Measurements from ENCODE around the gene PTPMT1. TPM values are rescaled to one million over a fixed set of nuclear protein-coding genes. Genes with fewer than 3 reads are reported as not detected.

The PTPMT1 gene
- total and polyA plus RNA-seq, 2 experiments from 2014 or later, result 78.4 to 90.2 TPM

DNA sequence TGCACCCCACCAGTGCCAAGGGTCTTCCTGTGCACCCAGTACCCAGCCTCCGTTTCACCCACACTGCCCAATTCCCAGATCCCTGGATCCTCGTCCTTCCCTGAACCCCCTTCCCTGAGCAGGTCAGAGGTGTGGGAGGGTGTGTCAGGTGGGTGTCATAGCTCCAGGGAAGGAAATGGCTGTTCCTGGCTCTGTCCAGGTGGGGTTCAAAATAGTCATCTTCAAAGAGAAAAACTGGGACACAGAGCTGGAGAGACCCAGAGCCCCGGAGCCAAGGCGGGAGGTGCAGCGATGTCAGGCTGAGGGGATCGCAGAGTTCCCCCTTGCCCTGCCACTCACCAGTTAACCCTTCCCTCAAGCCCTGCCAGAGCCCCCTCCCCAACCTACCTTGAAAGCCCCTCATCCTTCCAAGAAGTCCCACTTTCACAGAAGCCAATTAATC, 28.1 kb downstream of the PTPMT1 start:
- Histone ChIP-seq H3K27ac (no peak overlapping the region), H3F3A (ENCODE audit: insufficient read depth) (no peaks in the 10 kb centered on the region), H3K9me3 (ENCODE audit: low read depth) (no peaks in the 10 kb centered on the region), H3K4me3 (peak overlapping the region; percentile 55; the same call in 1 of the 2 replicates), H4K20me1 (ENCODE audit: insufficient read depth) (no peaks in the 10 kb centered on the region), H3K79me2 (ENCODE audit: insufficient read depth) (no peaks in the 10 kb centered on the region), H3K4me1 (ENCODE audit: insufficient read depth) (0 out of 2 replicates have a peak, but pooled peaks cover 3% of the 10 kb centered on the region), H3K27me3 (replicated peaks; ENCODE audit: insufficient read depth) (peaks cover 35% of the 10 kb centered on the region), H3K4me2 (ENCODE audit: unreplicated experiment) (peak overlapping the region; percentile 57), H3K36me3 (ENCODE audit: low read depth) (no peaks in the 10 kb centered on the region), H3K9me2 (ENCODE audit: insufficient read depth) (no peaks in the 10 kb centered on the region), H2AFZ (peak overlapping the region; percentile 48), H3K9ac (no peak overlapping the region)
- no peak for DNase-seq
- no peak for TF ChIP-seq EZH2 (IDR thresholded peaks at IDR 0.05; ENCODE audit: insufficient read depth, poor library complexity, severe bottlenecking)
- TF ChIP-seq EZH2phosphoT487 (IDR thresholded peaks at IDR 0.05; ENCODE audit: insufficient read depth, low read depth), result peak; percentile 16; the same call in 1 of the 2 replicates
- WGBS, 2 experiments (ENCODE audit: low coverage in 1 of 2, low lambda C conversion rate in 2 of 2, missing lambda C conversion rate in 2 of 2), result 30 to 33% methylated on average over 5 to 6 of the region's 6 CpGs
- in situ Hi-C loops (cut with MboI), result no loop called here

DNA sequence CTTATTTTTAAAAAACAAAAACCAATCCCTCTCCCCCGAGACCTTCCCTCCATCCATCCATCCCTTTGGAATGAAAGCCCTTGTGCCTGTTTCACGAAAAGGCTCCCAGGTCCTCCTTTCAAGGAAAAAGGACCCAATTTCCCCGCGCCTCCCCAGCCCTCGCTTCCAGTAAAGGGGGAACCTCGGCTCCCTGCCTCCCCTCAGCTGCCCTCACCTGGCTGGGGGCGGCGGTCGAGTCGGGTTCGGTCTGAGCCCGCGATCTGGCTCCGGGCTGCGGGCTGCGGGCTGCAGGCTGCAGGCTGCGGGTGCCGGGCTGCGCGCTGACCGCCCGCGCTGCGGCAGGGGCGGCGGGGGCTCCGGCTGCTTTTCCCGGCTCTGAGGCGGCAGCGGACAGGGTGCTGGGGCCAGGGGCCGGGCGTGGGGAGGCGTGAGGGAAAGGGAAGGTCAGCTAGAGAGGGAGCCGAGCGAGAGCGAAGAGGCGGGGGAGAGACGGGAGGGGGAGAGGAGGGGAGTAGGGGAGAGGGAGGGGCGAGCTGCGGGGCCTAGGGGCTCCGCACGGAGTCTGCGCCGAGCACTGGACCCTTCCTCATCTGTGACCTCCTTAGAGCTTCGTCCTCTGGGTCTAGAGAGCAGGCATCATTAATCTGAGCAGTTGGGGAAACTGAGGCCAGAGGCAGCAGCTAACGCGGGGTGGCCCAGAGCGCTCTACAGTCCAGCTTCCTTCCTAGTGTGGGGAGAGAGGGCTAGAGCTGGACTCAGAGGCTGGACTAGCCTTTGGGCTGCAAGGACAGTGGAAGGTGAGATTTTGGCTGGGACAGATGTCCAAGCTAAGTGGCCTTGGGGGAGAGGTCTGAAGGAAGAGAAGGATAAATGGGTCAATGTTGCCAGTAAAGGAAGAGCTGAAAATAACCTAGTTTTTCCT, 28.8 kb downstream of the PTPMT1 start, which contains the start of gene C1QTNF4:
Gene C1QTNF4, minus strand, starts transcription at position 478 of the 922 bp plus-strand sequence. CDS start 3,601 bp downstream, outside the sequence.
- H4K20me1 ChIP-seq (ENCODE audit: insufficient read depth), result no peaks in the 10 kb centered on the region
- H3K4me1 ChIP-seq (ENCODE audit: insufficient read depth), result 0 out of 2 replicates have a peak, but pooled peaks cover 3% of the 10 kb centered on the region
- no peak within 1 kb of the TSS for H3K27ac ChIP-seq
- in situ Hi-C loops (cut with MboI), result no loop called here
- H3F3A ChIP-seq (ENCODE audit: insufficient read depth), result no peaks in the 10 kb centered on the region
- no peak within 1 kb of the TSS for H3K9ac ChIP-seq
- H3K79me2 ChIP-seq (ENCODE audit: insufficient read depth), result no peaks in the 10 kb centered on the region
- no peaks in the 10 kb centered on the region for H3K36me3 ChIP-seq (ENCODE audit: low read depth)
- peak within 1 kb of the TSS; percentile 48 for H2AFZ ChIP-seq
- peak within 1 kb of the TSS; percentile 55 for H3K4me3 ChIP-seq
- TF ChIP-seq EZH2 (IDR thresholded peaks at IDR 0.05; ENCODE audit: insufficient read depth, poor library complexity, severe bottlenecking) (peak; percentile 69), EZH2phosphoT487 (IDR thresholded peaks at IDR 0.05; ENCODE audit: insufficient read depth, low read depth) (0 out of 2 replicates have a peak, but pooled peaks have one; percentile 16)
- H3K27me3 ChIP-seq (replicated peaks; ENCODE audit: insufficient read depth), result peaks cover 35% of the 10 kb centered on the region
- DNase-seq, result no peak
- 9 to 13% methylated on average over 27 to 48 of the region's 48 CpGs for WGBS, 2 experiments (ENCODE audit: low coverage in 1 of 2, low lambda C conversion rate in 2 of 2, missing lambda C conversion rate in 2 of 2)
- H3K4me2 ChIP-seq (ENCODE audit: unreplicated experiment), result peak within 1 kb of the TSS; percentile 57
- H3K9me2 ChIP-seq (ENCODE audit: insufficient read depth), result no peaks in the 10 kb centered on the region
- no peaks in the 10 kb centered on the region for H3K9me3 ChIP-seq (ENCODE audit: low read depth)

- DNase-seq, result no peak
- H3K36me3 ChIP-seq (ENCODE audit: low read depth), result no peaks in the 10 kb centered on the region
- in situ Hi-C loops (cut with MboI), result no loop called here
- no peaks in the 10 kb centered on the region for H3F3A ChIP-seq (ENCODE audit: insufficient read depth)
- no peak for TF ChIP-seq EZH2phosphoT487 (IDR thresholded peaks at IDR 0.05; ENCODE audit: insufficient read depth, low read depth)
- TF ChIP-seq EZH2 (IDR thresholded peaks at IDR 0.05; ENCODE audit: insufficient read depth, poor library complexity, severe bottlenecking), result no peak
- 0 out of 2 replicates have a peak, but pooled peaks cover 3% of the 10 kb centered on the region for H3K4me1 ChIP-seq (ENCODE audit: insufficient read depth)
- WGBS, 2 experiments (ENCODE audit: low coverage in 1 of 2, low lambda C conversion rate in 2 of 2, missing lambda C conversion rate in 2 of 2), result 66 to 67% methylated on average over 7 of the region's 7 CpGs
- H3K27me3 ChIP-seq (replicated peaks; ENCODE audit: insufficient read depth), result peaks cover 35% of the 10 kb centered on the region
- H2AFZ ChIP-seq, result no peak overlapping the region
- H3K9me2 ChIP-seq (ENCODE audit: insufficient read depth), result no peaks in the 10 kb centered on the region
- H3K9ac ChIP-seq, result no peak overlapping the region
- H3K27ac ChIP-seq, result no peak overlapping the region
- no peaks in the 10 kb centered on the region for H3K9me3 ChIP-seq (ENCODE audit: low read depth)
- no peak overlapping the region for H3K4me2 ChIP-seq (ENCODE audit: unreplicated experiment)
- H4K20me1 ChIP-seq (ENCODE audit: insufficient read depth), result no peaks in the 10 kb centered on the region
- no peak overlapping the region for H3K4me3 ChIP-seq
- H3K79me2 ChIP-seq (ENCODE audit: insufficient read depth), result no peaks in the 10 kb centered on the region
These were observed 29.6 kb downstream of the PTPMT1 start for GRCh38 chr11:47595029-47595428.

GRCh38 chr11:47595967-47596366, 30.6 kb downstream of the PTPMT1 start:
- TF ChIP-seq EZH2phosphoT487 (IDR thresholded peaks at IDR 0.05; ENCODE audit: insufficient read depth, low read depth), result no peak
- TF ChIP-seq EZH2 (IDR thresholded peaks at IDR 0.05; ENCODE audit: insufficient read depth, poor library complexity, severe bottlenecking), result no peak
- Histone ChIP-seq H3K4me1 (ENCODE audit: insufficient read depth) (0 out of 2 replicates have a peak, but pooled peaks cover 3% of the 10 kb centered on the region), H3K27me3 (replicated peaks; ENCODE audit: insufficient read depth) (peaks cover 35% of the 10 kb centered on the region), H2AFZ (no peak overlapping the region), H3K4me3 (no peak overlapping the region), H3K4me2 (ENCODE audit: unreplicated experiment) (no peak overlapping the region), H4K20me1 (ENCODE audit: insufficient read depth) (no peaks in the 10 kb centered on the region), H3K9ac (no peak overlapping the region), H3K79me2 (ENCODE audit: insufficient read depth) (no peaks in the 10 kb centered on the region), H3K36me3 (ENCODE audit: low read depth) (no peaks in the 10 kb centered on the region), H3K27ac (no peak overlapping the region), H3K9me2 (ENCODE audit: insufficient read depth) (no peaks in the 10 kb centered on the region), H3F3A (ENCODE audit: insufficient read depth) (no peaks in the 10 kb centered on the region), H3K9me3 (ENCODE audit: low read depth) (no peaks in the 10 kb centered on the region)
- in situ Hi-C loops (cut with MboI), result no loop called here
- DNase-seq, result no peak
- WGBS, 2 experiments (ENCODE audit: low coverage in 1 of 2, low lambda C conversion rate in 2 of 2, missing lambda C conversion rate in 2 of 2), result 89 to 100% methylated on average over 1 of the region's 1 CpG

Data from GM23248 (cell line).